GM19395 (cell line): ENCODE data around the gene CLMN.
"Not testable (repeated sequence)": the region's sequence is repeated elsewhere in the genome, so short reads cannot be mapped to it uniquely, and the experiment has no call there.

ENCODE experiments used
- ATAC-seq: cut with Tn5 transposase; IDR thresholded peaks from one replicate; pipeline ENCODE4 v1.9.1; 2021; ENCODE audit warnings: mild to moderate bottlenecking, moderate library complexity; ENCODE audit not compliant: unreplicated experiment

CLMN gene

DNA sequence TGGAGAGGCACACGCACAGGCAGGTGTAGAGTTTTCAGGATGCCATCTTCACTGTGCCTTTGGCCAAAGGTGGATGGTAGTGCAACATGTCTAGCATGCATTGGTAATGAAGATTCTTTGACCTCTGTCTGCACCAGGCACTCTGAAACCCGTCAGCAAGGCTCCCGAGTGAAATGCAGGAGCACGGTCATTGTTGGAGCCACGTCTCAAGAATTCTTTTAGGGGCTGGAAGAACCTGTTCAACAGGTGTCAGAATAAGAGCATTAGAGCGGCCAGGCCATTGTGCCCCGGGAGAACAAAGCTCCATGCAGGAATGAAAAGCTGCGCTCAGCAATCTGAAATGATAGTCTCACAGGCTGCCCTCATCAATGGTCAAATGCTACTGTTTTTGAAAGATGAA is 122.2 kb downstream of the CLMN start:
- ATAC-seq = no peak

DNA sequence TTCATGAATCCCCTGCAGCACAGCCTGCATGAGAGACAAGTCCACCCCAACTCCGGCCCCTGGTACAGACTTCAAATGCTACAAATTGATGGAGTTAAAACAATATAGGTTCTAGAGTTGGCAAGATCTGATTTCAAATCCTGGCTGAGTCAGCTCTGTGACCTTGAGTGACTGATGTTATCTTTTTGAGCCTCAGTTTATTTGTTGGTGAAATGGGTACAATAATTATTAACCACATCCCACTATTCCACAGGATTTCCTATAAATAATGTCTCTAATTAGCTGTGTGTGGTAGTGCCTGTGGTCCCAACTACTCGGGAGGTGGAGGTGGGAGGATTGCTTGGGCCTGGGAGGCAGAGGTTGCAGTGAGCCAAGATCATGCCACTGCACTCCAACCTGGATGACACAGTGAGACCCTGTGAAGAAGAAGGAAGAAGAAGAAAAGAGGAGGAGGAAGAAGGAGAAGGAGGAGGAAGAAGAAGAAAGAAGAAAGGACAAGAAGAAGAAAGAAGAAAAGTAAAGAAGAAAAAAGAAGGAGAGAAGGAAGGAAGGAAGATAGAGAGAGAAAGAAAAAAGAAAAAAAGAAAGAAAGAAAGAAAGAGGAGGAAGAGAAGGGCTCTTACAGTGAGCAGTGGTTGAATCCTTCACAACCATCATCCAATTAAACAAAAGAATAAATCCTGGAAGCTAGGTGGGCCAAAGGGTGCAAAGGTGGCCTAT is 122.7 kb downstream of the CLMN start:
- ATAC-seq = no peak

DNA sequence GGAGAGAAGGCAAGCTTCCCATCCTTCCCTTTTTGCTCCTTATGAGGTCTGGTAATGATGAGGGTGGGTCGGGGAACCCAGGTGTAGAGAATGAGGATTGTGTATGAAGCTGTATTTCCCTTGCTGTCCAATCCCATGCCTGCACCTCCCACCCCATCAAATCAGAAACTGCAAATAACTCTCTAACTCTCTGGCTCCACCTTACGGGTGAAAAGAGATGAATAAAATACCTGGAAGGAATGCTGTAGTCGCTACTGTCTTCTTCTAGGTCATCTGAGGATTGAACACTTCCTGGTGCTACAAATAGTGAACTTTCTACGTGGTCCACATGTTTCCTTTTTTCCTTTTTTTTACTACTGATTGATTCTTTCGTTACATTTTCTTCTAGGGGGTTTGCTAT is 123.4 kb downstream of the CLMN start:
- ATAC-seq = peak; percentile 69

DNA sequence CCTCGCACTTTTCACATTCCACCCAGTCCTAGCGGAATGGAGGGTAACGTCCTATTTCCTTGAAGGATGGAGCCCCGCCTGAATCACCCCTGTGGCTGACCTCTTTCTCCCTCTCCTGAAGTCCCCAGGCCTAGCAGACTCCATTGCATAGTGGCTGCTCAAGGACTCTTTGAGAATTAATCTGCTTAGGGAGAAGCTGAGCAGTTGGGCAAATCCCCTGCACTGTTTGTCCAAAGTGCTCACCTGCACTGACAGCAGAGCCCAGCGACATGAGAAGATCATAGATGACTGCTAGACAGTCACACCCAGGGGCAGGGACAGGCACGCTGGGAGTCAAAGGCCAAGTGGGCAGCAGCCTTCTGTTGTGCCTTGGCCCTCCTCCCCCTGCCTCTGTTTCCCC is 124.7 kb downstream of the CLMN start:
- no peak for ATAC-seq

DNA sequence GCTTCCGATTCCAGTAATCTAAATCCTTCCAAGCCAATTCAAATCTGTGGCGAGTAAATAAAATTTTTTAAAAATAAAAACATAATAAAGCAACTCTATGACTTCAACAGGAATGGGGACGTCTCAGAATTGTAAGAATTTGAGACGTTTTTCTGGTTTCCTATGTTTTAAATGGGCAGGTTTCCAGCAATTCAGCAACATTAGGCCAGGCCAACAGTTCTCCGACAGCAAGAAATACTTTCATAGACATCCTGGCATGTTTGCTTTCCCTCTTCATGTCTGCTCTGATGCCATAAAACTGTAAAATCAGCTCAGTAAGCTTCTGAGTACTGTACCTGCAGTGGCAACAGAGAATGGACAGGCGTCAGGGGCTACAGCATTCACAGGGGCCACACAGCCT is 126.6 kb downstream of the CLMN start:
- ATAC-seq = no peak

DNA sequence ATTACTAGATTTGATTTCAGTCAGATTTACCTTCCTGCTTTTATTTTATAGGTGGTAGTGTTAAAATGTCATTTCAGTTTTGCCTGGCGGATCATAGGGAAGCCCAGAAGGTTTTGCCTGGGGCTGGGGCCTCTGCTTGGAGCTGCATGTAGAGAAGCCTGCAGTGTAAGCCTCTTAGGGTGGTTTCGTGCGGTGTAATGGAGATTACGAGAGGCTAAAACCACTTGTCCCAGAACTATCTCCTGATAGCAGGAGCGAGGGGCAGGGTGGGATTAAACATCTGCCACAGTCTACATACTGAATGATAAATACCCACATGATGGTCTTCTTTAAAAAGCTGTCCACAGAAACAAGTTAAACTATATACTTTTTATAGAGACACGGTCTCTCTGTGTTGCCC is 127.4 kb downstream of the CLMN start:
- ATAC-seq = no peak

DNA sequence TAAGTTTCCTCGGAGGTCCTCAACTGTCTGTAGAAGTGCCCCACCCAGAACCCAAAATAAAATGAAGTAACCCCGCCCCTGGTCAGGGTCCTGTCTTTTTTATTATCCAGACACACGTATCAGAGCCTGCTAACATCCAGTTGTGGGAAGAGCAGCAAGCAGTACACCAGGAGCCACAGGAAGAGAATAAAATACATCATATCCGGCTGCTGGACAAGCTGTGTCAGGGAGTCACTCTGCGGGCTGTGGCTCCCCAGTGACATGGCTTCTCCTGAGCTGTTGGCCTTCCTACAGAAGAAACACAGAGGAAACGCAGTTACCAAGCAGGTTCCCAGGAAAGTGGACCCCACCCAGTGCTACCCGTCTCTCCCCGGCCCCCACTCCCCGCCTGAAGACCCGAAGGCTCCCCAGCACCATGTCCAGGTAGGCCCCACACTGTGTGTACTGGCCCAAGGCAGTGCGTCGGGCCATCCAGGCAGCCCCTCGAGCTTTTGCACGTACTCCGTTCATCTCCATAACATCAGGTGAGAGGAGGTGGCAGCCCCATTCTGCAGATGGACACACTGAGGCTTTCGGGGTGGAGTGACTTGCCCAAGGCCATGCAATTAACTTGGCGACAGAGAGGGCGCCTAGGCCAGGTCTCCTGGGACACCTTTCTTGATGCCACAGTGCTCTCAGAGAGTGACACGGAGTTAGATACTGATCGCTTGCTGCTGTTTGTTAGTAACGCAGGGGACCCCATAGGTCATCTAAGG is 128.1 kb downstream of the CLMN start:
- ATAC-seq = no peak

DNA sequence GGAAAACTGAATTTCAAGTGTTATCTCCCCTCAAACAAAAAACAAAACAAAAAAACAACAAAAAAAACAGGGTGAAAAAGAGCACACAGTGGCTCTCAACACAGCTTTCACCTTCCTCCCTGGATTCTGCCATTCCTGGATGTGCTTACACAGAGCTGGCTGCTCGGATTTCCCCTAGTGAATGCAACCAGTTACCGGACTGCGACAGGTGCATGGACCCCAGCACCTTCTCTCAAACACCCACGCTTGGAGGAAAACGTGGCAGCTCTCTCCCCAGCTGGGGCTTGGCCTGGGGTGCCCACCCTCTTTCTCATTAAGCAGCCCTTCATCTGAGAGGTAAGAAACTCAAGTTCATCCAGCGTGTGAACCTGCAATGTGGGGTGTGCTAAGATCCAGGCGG is 128.9 kb downstream of the CLMN start:
- no peak for ATAC-seq

DNA sequence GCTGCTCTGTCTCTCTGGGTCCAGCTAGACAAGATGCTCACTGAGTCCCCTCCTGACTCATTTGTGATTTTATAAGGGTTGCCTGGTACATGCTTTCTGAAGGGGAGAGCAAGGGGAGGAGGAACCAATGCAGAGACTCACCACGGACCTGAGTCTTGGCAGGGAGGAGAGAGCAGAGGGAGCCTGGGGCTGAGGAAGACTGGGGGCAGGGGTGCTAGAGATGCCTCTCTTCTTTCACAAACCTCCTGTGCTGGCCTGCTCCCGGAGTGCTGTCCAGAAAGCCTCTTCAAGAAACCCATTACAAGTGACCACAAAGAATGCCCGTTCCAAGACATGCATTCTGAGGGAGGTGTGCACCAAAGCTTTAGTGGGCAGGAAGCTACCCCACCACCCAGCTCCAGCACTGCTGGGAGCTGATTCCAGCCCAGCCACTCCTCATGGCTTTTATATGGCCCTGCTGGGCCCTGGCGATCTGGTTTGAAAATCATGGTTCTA is 129.3 kb downstream of the CLMN start:
- no peak for ATAC-seq

DNA sequence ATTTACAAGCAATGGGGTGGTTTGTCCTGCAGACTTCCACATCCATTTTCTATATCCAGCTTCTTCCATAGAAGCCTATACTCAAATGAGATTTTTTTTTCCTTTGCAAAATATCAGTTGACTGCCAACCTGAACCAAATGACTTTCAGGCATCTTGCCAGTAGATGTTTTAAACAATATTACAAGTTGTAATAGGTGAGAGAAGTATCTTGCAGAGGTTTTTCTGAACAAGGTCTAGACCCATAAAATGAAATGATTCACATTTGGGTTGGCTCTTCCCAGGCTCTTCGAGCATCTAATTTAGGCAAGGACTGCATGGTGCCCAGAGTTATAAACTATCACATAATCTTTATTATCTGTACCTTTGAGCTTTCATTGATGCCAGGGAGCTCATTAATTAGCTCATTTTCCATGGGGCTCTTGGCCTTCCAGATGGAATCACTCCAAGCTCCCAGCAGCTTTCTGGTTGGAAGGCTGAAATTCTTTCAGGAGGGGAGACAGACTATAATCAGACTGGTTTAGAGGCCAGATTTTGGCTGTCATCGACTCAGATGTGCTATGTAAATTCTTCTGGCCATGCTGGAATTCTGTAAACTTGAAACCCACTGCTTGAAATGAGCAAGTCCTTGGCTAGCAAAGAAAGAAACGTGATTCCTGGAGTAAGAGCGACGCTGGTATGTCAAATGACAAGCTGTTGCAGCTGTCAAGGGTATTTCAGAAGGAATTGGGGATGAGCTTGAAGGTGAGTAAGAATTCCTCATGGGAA is 130.2 kb downstream of the CLMN start:
- ATAC-seq = no peak

DNA sequence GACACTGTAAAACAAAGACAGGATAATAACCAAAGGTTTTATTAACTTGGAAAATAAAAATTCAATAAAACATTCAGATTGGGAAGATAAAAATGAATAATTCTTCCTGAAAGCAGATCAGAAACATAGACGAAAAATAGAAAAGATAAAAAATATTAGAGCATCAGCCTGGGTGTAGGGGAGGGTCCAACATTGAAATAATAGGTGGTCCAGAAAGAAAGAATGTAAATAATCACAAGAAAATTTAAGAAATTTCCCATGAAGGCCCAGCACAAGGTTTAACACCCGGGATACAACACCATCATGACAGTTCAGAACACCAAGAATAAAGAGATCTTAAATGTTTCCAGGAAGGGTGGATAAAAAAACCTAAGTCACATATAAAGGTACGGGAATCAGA is 131.3 kb downstream of the CLMN start:
- ATAC-seq = no peak

DNA sequence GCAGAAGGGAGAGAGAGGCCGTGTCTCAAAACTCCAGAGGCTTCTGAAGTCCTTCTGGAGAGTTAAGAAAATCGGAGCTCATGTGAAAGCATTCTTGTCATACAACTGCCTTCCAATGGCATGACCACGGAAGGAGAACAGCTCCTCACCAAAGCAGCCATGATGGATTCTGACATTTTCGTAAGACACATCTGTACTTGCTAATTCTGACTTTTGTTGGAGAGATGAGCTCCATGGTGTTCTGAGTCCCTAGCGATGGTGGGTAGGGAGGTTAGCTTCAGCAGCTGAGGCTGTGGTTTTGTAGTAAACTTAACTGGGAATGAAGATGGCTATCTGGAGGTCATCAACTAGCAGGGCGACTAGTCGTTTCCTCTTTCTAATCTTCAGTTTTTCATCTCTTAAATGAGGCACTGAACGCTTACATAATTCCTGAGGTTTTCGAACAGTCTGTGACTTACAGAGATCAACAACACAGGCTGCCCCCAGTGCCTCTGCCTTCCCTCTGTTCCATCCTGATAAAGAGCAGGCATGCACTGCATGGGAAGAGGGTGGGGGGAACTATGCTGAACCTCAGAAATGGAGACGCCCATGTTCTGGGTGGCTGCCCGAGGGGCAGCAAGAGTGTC is 133.8 kb downstream of the CLMN start:
- no peak for ATAC-seq

DNA sequence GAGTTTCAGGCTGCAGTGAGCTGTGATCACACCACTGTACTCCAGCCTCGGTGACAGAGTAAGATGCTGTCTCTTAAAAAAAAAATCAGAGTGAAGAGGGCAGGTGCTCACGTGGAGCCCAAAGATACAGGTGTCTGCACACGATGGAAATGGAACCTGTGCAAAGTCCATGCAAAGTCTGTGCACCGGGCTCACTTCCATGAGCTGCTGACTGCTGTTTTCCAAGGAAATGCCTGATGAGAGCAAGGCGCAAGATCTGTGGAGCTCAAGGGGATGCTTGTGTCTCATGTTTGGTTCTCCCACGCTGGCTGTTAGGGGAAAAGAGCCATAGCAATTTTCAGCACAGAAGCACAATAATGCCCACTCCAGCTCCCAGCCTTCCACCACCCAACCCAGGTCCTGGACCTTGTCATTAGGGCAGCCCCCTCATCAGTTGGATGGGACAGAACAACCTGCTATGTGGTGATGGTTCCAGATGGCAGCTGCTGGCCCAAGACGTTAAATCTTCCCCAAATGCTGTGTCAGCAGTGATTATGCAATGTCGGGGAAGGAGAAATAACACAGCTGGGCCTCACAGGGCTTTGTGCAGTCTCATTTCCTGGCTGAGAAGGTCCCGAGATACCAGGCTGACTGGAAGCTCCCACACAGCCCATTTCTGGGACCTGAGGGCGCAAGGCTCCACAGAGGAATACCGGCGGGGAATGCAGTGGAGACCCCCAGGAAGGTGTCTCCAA is 134.5 kb downstream of the CLMN start:
- ATAC-seq = no peak

DNA sequence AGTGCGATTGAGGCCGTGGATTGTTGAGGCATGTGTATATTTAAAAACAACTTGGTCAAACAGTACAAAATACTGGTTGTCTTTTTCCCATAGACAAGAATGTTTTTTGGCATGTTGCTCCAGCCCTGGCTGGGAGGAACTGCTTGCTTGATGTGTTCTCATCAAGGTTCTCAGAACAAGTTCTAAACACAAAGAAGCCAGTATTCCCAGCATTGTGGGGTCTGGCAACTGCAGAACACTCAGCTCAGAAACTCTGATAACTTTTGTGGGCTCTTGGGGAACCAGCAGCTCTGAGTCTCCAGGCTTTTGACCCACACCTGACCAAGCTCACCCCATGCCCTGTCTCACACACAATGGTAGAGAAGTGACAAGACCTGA is 135.3 kb downstream of the CLMN start:
- no peak for ATAC-seq

DNA sequence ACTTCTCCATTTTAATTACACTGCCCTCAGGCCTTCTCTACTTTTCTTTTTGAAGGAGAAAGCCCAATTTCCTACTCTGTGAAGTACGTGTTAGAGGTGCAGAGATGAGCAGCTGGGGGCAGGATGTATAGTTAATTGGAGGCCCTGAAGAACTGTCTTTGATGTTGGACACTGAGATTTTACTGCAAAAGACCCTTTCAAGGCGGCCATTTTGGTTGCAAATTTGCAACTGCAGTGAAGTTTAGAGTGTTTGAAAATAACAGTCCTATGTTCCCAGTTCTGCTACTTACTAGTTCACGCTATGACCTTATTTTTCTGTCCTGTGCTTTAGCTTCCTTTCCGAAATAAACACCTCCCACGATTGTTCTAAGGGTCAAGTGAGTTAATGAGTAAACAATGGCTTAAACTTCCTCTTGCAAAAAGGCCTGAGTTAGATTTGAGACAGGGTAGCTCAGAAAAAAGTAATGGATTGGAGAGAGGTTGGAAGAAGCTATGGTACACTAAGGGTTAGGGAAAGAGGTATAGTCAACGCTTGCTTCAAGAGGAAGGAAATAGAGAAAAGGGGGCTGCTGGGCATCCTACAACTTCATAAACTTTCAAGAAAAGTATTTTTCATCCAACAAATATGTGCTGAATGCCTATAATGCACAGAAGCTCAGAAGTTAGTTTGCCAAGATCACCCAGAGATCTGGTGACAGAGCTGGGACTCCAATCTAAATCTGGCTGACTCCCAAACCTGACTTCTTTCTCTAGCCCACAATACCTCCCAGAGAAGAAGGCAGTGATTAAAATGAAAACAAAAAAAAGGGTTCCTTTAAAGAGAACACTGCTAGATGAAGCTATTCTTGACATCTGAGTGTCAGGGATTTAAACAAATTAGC is 135.9 kb downstream of the CLMN start:
- no peak for ATAC-seq

DNA sequence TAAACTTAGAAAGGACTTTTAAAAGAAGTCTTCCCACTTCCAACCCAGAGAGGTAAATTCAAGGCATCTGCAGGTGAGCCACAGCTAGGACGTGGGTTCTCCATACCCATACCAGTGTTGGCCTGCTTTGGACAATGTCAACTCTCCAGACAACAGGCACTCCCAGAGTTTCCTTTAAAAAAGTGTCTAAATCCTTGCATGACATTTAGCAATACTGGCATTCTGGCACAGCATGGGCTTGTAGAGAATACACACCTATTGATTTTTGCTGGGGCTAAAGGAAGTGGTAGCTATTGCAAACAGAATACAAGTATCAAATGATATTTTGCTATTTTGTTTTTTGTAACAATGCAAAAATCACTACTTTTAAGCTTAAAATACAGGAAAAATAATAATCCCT is 136.6 kb downstream of the CLMN start:
- no peak for ATAC-seq

DNA sequence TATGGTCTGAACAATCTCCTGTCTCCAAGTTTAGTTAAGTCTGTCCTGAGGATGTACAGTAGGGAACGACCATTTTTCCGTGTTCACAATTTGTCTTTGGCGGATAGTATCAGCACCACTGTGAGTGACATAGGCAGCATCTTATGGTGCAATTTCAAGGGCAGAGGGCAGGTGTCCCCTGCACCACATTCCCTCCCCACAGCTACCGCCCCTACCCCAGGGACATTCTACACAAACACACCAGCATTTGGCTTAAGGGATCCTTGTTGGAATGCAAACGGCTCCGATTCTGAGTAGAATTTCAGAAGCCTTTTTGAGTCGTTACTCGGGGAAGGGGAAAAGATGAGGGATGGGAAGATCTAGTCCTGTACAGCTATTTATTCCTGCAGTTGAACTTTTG is 137.3 kb downstream of the CLMN start:
- no peak for ATAC-seq

DNA sequence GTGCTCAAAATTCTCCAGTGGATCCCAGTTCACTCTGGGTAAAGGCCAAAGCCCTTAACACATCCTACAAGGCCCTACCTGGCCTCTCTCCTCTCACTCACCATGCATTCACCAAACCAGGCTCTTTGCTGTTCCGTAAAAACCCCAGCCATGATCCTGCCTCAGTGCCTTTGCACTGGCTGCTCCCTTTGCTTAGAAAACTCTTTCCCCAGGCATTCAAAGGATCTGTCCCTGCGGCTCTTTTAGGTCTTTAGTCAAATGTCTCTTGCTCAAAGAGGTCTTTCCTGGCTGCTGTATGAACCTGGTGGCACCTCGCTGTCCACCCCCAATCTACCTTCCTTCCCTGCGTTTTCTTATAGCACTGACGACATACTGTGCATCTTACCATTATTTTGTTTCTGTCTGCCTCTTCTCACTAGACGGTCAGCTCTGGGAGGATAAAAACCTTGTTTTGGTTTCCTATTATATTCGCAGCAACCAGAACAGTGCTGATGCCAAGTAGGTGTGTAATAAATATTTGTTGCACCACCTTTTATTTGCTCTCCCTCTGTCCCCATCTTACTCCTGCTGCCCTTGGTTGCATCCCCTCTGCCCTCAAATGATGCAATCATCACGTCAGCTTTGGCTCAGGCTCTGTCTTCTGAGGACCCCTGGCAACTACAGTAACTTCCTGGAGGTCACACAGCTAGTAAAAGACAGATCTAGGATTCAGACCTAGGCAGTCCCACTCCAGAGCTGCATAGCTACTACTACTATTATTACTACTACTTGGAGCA is 138.6 kb downstream of the CLMN start:
- no peak for ATAC-seq

DNA sequence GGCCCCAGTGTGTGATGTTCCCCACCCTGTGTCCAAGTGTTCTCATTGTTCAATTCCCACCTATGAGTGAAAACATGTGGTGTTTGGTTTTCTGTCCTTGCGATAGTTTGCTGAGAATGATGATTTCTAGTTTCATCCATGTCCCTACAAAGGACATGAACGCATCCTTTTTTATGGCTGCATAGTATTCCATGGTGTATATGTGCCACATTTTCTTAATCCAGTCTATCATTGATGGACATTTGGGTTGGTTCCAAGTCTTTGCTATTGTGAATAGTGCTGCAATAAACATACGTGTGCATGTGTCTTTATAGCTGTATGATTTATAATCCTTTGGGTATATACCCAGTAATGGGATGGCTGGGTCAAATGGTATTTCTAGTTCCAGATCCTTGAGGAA is 144.0 kb downstream of the CLMN start:
- not testable (repeated sequence) for ATAC-seq
